22Rv1 (cell line): ENCODE measurements around the gene KIAA0825.

Source experiments
- H3K27ac ChIP-seq: fragments of 450-650 bp; 2 replicates; pipeline ENCODE4 v1.5.1; 2017
- CTCF ChIP-seq: fragments of 450-650 bp; IDR thresholded peaks from 2 replicates; pipeline ENCODE4 v1.5.1; 2017; ENCODE audit warnings: mild to moderate bottlenecking
- ZFX ChIP-seq: fragments of 450-650 bp; IDR thresholded peaks from 2 replicates; pipeline ENCODE4 v1.6.1; 2017; ENCODE audit warnings: antibody characterized with exemption, borderline replicate concordance

Gene KIAA0825

DNA sequence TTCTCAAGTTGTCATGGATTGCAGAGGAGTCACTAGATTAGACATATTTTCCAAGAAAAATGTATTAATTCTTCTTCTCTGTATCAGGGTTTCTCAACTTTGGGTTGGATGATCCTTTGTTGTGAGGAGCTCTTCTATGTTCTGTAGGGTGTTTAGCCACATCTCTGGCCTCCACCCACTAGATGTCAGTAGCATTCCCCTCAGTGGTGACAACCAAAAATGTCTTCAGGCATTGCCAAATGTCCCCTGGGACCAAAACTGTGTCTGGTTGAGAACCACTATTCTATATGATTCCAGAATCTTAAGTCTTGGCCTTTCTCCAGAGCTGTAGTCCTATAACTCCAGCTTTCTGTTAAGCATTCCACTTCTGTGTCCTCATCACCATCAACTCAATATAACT lies 220.9 kb downstream of the KIAA0825 start:
- TF ChIP-seq ZFX (no peak), CTCF (no peak)
- H3K27ac ChIP-seq = no peak overlapping the region

DNA sequence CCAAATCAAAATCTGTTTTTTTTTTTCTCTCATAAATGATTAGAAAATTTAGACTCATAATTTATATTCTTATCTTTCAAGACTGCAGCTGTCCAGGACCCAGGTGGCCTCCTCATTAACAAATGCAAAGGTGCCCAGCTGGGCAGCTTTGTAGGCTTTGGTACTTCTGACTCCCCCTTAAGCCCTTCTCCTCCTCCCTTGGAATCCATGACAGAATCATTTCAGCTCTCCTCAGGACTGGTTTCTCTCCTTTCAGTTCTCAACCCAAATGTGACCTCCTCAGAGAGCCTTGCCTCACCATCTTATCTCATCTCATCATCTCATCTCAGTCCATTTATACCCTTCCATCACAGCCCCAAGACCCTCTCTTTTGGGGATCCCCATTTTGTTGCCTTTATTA lies 221.7 kb downstream of the KIAA0825 start:
- TF ChIP-seq ZFX = no peak
- no peak for TF ChIP-seq CTCF
- H3K27ac ChIP-seq = no peak overlapping the region

DNA sequence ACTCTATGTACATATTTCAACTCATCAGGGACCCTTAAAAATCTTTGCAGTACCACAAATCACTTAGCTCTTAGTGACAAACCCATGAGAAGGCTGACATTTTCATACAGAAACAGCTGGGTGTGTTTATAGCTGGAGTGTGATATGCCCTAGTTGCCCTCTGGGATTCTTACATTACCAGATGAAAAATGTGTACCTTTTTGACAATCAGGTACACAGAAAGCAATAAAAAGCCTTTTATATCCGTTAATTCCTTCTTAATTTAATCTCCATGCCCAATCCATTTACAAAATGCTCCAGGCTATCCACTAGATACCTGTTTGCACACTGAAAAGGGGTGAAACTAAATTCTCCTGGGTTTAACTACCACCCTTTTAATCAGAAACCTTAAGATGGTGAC lies 222.9 kb downstream of the KIAA0825 start:
- TF ChIP-seq CTCF = no peak
- TF ChIP-seq ZFX = no peak
- no peak overlapping the region for H3K27ac ChIP-seq

DNA sequence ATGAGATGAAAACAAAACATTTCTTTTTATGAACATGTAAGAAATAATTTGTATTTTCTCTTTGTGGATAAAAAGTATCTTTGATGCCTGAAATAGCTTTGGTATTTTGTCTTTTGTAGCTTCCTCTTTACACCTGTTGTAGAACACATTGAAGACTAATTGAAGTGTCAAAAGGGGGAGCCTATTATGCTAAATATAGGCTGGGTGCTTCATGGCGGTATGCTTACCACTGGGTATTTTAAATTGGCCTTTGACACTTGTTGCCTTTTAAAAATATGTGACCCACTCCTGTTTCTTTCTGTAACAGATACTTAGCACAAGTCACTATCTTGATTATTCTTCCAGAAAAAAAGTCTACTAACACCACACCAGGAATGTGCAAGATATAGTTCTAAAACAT lies 226.4 kb downstream of the KIAA0825 start:
- TF ChIP-seq ZFX (no peak), CTCF (no peak)
- H3K27ac ChIP-seq = no peak overlapping the region

GRCh38 chr5:94389515-94389899 lies 228.9 kb downstream of the KIAA0825 start:
- no peak for TF ChIP-seq CTCF
- TF ChIP-seq ZFX = no peak
- no peak overlapping the region for H3K27ac ChIP-seq

GRCh38 chr5:94388773-94389514 lies 229.5 kb downstream of the KIAA0825 start:
- TF ChIP-seq CTCF = no peak
- TF ChIP-seq ZFX = no peak
- H3K27ac ChIP-seq = no peak overlapping the region

- TF ChIP-seq ZFX (no peak), CTCF (no peak)
Observed at GRCh38 chr5:94385767-94386166, 232.6 kb downstream of the KIAA0825 start.

More at GRCh38 chr5:94385767-94386166, 232.6 kb downstream of the KIAA0825 start:
- no peak overlapping the region for H3K27ac ChIP-seq
